Suppressor macrophage treated with lipopolysaccharide for 1 hour (primary cell): Measurements from ENCODE around the gene TRAPPC8.
"Not testable (repeated sequence)": the region's sequence is repeated elsewhere in the genome, so short reads cannot be mapped to it uniquely, and the experiment has no call there.

Experiments
- DNase-seq, 3 donors: peaks; one replicate each; pipeline ENCODE4 v3.0.0-alpha.2; 2020 to 2022

The TRAPPC8 gene

GRCh38 chr18:31942999-31943877 is at the start of gene TRAPPC8:
TRAPPC8 (minus strand) TSS chr18:31943128; CDS start chr18:31942764, 364 bp downstream.
- peak; percentile 98 to 99 (median 99) for DNase-seq

- no peak for DNase-seq
Measured at GRCh38 chr18:31990823-31991222, 47.9 kb upstream of the TRAPPC8 start.

- no peak for DNase-seq
Measured at GRCh38 chr18:31983976-31984375, 41.0 kb upstream of the TRAPPC8 start.

- DNase-seq: no peak
Measured at GRCh38 chr18:31983020-31983419, 40.1 kb upstream of the TRAPPC8 start.

GRCh38 chr18:31980863-31981262 is 37.9 kb upstream of the TRAPPC8 start:
- no peak for DNase-seq

- no peak for DNase-seq
Measured at GRCh38 chr18:31979714-31980113, 36.8 kb upstream of the TRAPPC8 start.

GRCh38 chr18:31978616-31979015 is 35.7 kb upstream of the TRAPPC8 start:
- no peak for DNase-seq

- peak; percentile 43 to 50 (median 43) for DNase-seq
Measured at GRCh38 chr18:31977270-31977872, 34.4 kb upstream of the TRAPPC8 start.

GRCh38 chr18:31976242-31976641 is 33.3 kb upstream of the TRAPPC8 start:
- DNase-seq: no peak

GRCh38 chr18:31973929-31974546 is 31.1 kb upstream of the TRAPPC8 start:
- no peak for DNase-seq

GRCh38 chr18:31970617-31971016 is 27.7 kb upstream of the TRAPPC8 start:
- DNase-seq: no peak

GRCh38 chr18:31965316-31965970 is 22.5 kb upstream of the TRAPPC8 start:
- DNase-seq: no peak

- DNase-seq: no peak
Measured at GRCh38 chr18:31957728-31958127, 14.8 kb upstream of the TRAPPC8 start.

GRCh38 chr18:31954349-31954748 is 11.4 kb upstream of the TRAPPC8 start:
- DNase-seq: no peak

GRCh38 chr18:31953699-31954098 is 10.8 kb upstream of the TRAPPC8 start:
- not testable (repeated sequence) for DNase-seq

GRCh38 chr18:31952223-31952622 is 9.3 kb upstream of the TRAPPC8 start:
- DNase-seq: no peak

GRCh38 chr18:31950583-31950982 is 7.7 kb upstream of the TRAPPC8 start:
- DNase-seq: no peak

- not testable (repeated sequence) for DNase-seq
Measured at GRCh38 chr18:31948349-31948748, 5.4 kb upstream of the TRAPPC8 start.

GRCh38 chr18:31946305-31947046 is 3.5 kb upstream of the TRAPPC8 start:
- no peak for DNase-seq

- DNase-seq: no peak
Measured at GRCh38 chr18:31943878-31944816, 1.2 kb upstream of the TRAPPC8 start.

GRCh38 chr18:31942291-31942998 is 483 bp downstream of the TRAPPC8 start:
- peak; percentile 73 to 84 (median 74) for DNase-seq
